CD14-positive monocyte (primary cell): ENCODE data around the gene PDZD8. TPM values are rescaled to one million over a fixed set of nuclear protein-coding genes. Genes with fewer than 3 reads are reported as not detected.

ENCODE experiments used
- DNase-seq, 3 donors: peaks; one replicate each; pipeline ENCODE4 v3.0.0-alpha.2; 2011 to 2022
- H2AFZ ChIP-seq: 2 replicates; pipeline ENCODE4 v1.6.0; 2012; ENCODE audit warnings: mild to moderate bottlenecking, low read depth, low read length, inconsistent platforms; ENCODE audit not compliant: insufficient read depth, poor library complexity, severe bottlenecking
- H3K27ac ChIP-seq, 2 donors: 1 replicate in 1 of 2; 2 replicates in 1 of 2; pipeline ENCODE4 v1.5.1; 2012 to 2013; ENCODE audit warnings: low read length in 2 of 2, control low read depth in 1 of 2, inconsistent platforms in 1 of 2, low read depth in 1 of 2, mild to moderate bottlenecking in 1 of 2
- H3K27me3 ChIP-seq, 2 donors: one replicate each; pipeline versions ENCODE4 v1.6.0 to v1.6.1; 2011 to 2013; ENCODE audit warnings: low read length in 2 of 2; ENCODE audit not compliant: control insufficient read depth in 2 of 2, insufficient read depth in 2 of 2
- H3K36me3 ChIP-seq, 2 donors: replicated peaks in 1 of 2; 1 replicate in 1 of 2; 2 replicates in 1 of 2; pipeline versions ENCODE4 v1.5.1 to v1.6.1; 2012 to 2013; ENCODE audit warnings: low read length in 2 of 2, control low read depth in 1 of 2, inconsistent platforms in 1 of 2, mild to moderate bottlenecking in 1 of 2; ENCODE audit not compliant: insufficient read depth in 2 of 2, control insufficient read depth in 1 of 2
- H3K4me1 ChIP-seq, 2 donors: 1 replicate in 1 of 2; 2 replicates in 1 of 2; pipeline versions ENCODE4 v1.5.1 to v1.6.1; 2012 to 2013; ENCODE audit warnings: low read length in 2 of 2, control low read depth in 1 of 2, inconsistent platforms in 1 of 2, mild to moderate bottlenecking in 1 of 2, moderate library complexity in 1 of 2; ENCODE audit not compliant: insufficient read depth in 2 of 2, control insufficient read depth in 1 of 2
- H3K4me2 ChIP-seq: replicated peaks from 2 replicates; pipeline ENCODE3; 2012; ENCODE audit warnings: low read length, moderate library complexity, mild to moderate bottlenecking; ENCODE audit not compliant: poor library complexity, severe bottlenecking; ENCODE audit errors: extremely low read depth
- H3K4me3 ChIP-seq, 3 experiments: fragments of 200-600 bp in 1 of 3; sonication (generic) in 1 of 3; replicated peaks in 1 of 3; 1 replicate in 2 of 3; 2 replicates in 1 of 3; pipeline ENCODE4 v1.5.1; 2011 to 2013; ENCODE audit warnings: low read length in 3 of 3, mild to moderate bottlenecking in 3 of 3, control low read depth in 2 of 3, low read depth in 2 of 3, inconsistent platforms in 1 of 3, moderate library complexity in 1 of 3
- H3K79me2 ChIP-seq: 2 replicates; pipeline ENCODE4 v1.6.0; 2012; ENCODE audit warnings: mild to moderate bottlenecking, control low read depth, inconsistent platforms, low read length, moderate library complexity; ENCODE audit not compliant: insufficient read depth
- H3K9ac ChIP-seq: 2 replicates; pipeline ENCODE4 v1.6.0; 2017; ENCODE audit warnings: low read length, mild to moderate bottlenecking; ENCODE audit not compliant: insufficient read depth, poor library complexity, severe bottlenecking
- H3K9me3 ChIP-seq, 2 donors: replicated peaks in 1 of 2; 1 replicate in 1 of 2; 2 replicates in 1 of 2; pipeline versions ENCODE4 v1.5.1 to v1.6.1; 2012 to 2013; ENCODE audit warnings: low read length in 2 of 2, control low read depth in 1 of 2; ENCODE audit not compliant: control insufficient read depth in 1 of 2, insufficient read depth in 1 of 2
- H4K20me1 ChIP-seq: 2 replicates; pipeline ENCODE4 v1.6.0; 2012; ENCODE audit warnings: mild to moderate bottlenecking, low read length, control low read depth, moderate library complexity; ENCODE audit not compliant: insufficient read depth
- H3K27ac Mint-ChIP-seq, 7 donors: one replicate each; pipeline ENCODE4 v1.8.0; 2020; ENCODE audit warnings: mild to moderate bottlenecking in 7 of 7, mixed read lengths in 7 of 7, moderate library complexity in 6 of 7, inconsistent platforms in 2 of 7
- H3K27me3 Mint-ChIP-seq, 3 donors: one replicate each; pipeline ENCODE4 v1.8.0; 2021 to 2022; ENCODE audit warnings: low read depth in 3 of 3, mild to moderate bottlenecking in 3 of 3, mixed read lengths in 3 of 3, moderate library complexity in 3 of 3, inconsistent platforms in 1 of 3
- H3K36me3 Mint-ChIP-seq, 2 donors: one replicate each; pipeline ENCODE4 v1.8.0; 2020; ENCODE audit warnings: mixed read lengths in 2 of 2, inconsistent platforms in 1 of 2, mild to moderate bottlenecking in 1 of 2
- H3K4me1 Mint-ChIP-seq: one replicate; pipeline ENCODE4 v1.8.0; 2020; ENCODE audit warnings: mild to moderate bottlenecking, mixed read lengths
- H3K4me3 Mint-ChIP-seq, 2 donors: one replicate each; pipeline ENCODE4 v1.8.0; 2020; ENCODE audit warnings: mild to moderate bottlenecking in 2 of 2, mixed read lengths in 2 of 2, moderate library complexity in 1 of 2
- H3K9me3 Mint-ChIP-seq, 7 donors: one replicate each; pipeline ENCODE4 v1.8.0; 2020 to 2022; ENCODE audit warnings: mixed read lengths in 7 of 7, mild to moderate bottlenecking in 6 of 7, moderate library complexity in 6 of 7, inconsistent platforms in 2 of 7
- WGBS: methylation state at CpG from one replicate; pipeline ENCODE4 v1.1.5; 2013; ENCODE audit warnings: missing lambda C conversion rate; ENCODE audit not compliant: insufficient coverage; 5-methylcytosine and 5-hydroxymethylcytosine counted together
- intact Hi-C, 2 donors: fragments of 100-400 bp; cut with micrococcal nuclease; formaldehyde crosslinking; loops; one replicate each; pipeline versions ENCODE4 v1.15.0 to v1.15.1; 2023
- polyA plus RNA-seq, 3 donors: library from polyadenylated mRNA; depleted of rRNA in 1 of 3; unstranded in 2 of 3; stranded (reverse) in 1 of 3; fragments of 300-500 nt in 2 of 3; fragments of >200 nt in 1 of 3; fragmentation: Illumina TruSeq in 2 of 3; gene quantifications; 1 replicate in 2 of 3; 2 replicates in 1 of 3; pipeline ENCODE4 v1.2.3, GENCODE V29; 2012 to 2021
- TF ChIP-seq, protein P1 (sequence below): fragments of 200-600 bp; IDR thresholded peaks from one replicate; pipeline ENCODE4 v1.8.0; 2022; ENCODE audit warnings: antibody characterized with exemption, mild to moderate bottlenecking

The PDZD8 gene
- polyA plus RNA-seq, 3 donors, result 4.6 to 104 (median 9.0) TPM

DNA sequence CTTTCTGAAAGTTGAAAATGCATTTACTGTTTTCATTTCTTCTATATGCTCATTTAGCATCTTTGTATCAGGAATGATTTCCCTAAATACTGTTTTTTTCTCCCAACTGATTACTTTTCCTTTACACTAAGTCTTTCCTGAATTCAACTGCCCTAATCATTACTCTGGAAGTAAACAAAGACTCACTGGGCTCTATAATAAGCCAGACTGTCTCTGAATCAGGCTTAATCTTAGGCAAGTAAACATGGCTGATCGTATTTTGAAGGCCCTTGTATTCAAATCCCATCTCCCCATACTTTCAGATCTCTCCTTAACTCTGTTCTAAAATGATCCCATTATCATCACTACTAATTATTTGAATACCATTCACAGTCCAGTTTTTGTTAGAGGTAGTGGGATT is 61.6 kb downstream of the PDZD8 start:
- intact Hi-C loops, result no loop called here
- H3K27me3 Mint-ChIP-seq, result no peaks in the 10 kb centered on the region
- peaks cover 41% of the 10 kb centered on the region for H4K20me1 ChIP-seq
- no peaks in the 10 kb centered on the region for H3K9me3 Mint-ChIP-seq
- H3K4me2 ChIP-seq, result no peak overlapping the region
- WGBS, result 100% methylated on average over 1 of the region's 1 CpG
- H3K27ac ChIP-seq, result no peak overlapping the region
- no peaks in the 10 kb centered on the region for H3K4me1 Mint-ChIP-seq
- H3K36me3 Mint-ChIP-seq, result peaks cover 48 to 57% of the 10 kb centered on the region in 2 donors
- DNase-seq, result no peak
- TF ChIP-seq, protein P1, sequence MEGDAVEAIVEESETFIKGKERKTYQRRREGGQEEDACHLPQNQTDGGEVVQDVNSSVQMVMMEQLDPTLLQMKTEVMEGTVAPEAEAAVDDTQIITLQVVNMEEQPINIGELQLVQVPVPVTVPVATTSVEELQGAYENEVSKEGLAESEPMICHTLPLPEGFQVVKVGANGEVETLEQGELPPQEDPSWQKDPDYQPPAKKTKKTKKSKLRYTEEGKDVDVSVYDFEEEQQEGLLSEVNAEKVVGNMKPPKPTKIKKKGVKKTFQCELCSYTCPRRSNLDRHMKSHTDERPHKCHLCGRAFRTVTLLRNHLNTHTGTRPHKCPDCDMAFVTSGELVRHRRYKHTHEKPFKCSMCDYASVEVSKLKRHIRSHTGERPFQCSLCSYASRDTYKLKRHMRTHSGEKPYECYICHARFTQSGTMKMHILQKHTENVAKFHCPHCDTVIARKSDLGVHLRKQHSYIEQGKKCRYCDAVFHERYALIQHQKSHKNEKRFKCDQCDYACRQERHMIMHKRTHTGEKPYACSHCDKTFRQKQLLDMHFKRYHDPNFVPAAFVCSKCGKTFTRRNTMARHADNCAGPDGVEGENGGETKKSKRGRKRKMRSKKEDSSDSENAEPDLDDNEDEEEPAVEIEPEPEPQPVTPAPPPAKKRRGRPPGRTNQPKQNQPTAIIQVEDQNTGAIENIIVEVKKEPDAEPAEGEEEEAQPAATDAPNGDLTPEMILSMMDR, result no peak
- H3K36me3 ChIP-seq, result peaks cover 11 to 82% of the 10 kb centered on the region in 2 donors
- no peak overlapping the region for H3K4me3 Mint-ChIP-seq
- H3K79me2 ChIP-seq, result no peaks in the 10 kb centered on the region
- H3K27me3 ChIP-seq, result no peaks in the 10 kb centered on the region
- H3K27ac Mint-ChIP-seq, result no peak overlapping the region
- H3K9ac ChIP-seq, result no peak overlapping the region
- no peak overlapping the region for H2AFZ ChIP-seq
- H3K4me3 ChIP-seq, result no peak overlapping the region
- H3K9me3 ChIP-seq, result no peaks in the 10 kb centered on the region
- H3K4me1 ChIP-seq, result no peaks in the 10 kb centered on the region

DNA sequence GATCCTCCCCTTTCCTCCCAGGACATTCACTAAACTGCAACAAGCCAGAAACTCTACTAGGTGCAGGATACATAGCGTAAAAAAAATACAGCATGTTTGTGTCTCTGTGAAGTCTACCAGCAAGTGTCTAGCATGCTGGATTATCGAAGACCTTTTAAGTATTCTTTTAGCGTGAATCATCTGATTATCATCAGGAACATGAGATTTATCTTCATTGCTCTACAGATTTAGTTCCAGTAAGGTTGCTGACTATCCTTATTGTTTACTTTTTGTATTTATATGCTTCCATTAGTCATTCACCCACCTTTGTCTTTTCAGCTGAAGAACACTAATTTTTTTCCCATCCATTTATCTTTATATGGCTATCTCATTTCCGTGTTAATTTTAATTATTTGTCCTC is 62.8 kb downstream of the PDZD8 start:
- Histone ChIP-seq H3K27ac (no peak overlapping the region), H3K27me3 (no peaks in the 10 kb centered on the region), H3K9me3 (no peaks in the 10 kb centered on the region), H3K4me1 (no peaks in the 10 kb centered on the region), H4K20me1 (peaks cover 39% of the 10 kb centered on the region), H3K79me2 (peaks cover 4% of the 10 kb centered on the region), H3K4me3 (no peak overlapping the region), H2AFZ (no peak overlapping the region), H3K9ac (no peak overlapping the region), H3K4me2 (no peak overlapping the region), H3K36me3 (peaks cover 8 to 70% of the 10 kb centered on the region in 2 donors)
- H3K4me1 Mint-ChIP-seq, result no peaks in the 10 kb centered on the region
- no peak overlapping the region for H3K4me3 Mint-ChIP-seq
- intact Hi-C loops, result no loop called here
- no peaks in the 10 kb centered on the region for H3K9me3 Mint-ChIP-seq
- TF ChIP-seq, protein P1, result no peak
- WGBS, result 100% methylated on average over 2 of the region's 4 CpGs
- no peak for DNase-seq
- no peaks in the 10 kb centered on the region for H3K27me3 Mint-ChIP-seq
- H3K36me3 Mint-ChIP-seq, result peaks cover 40 to 48% of the 10 kb centered on the region in 2 donors
- H3K27ac Mint-ChIP-seq, result no peak overlapping the region
